ENCODE results near the gene MGRN1. TPM values are rescaled to one million over a fixed set of nuclear protein-coding genes. Genes with fewer than 3 reads are reported as not detected.

Gene MGRN1
- total RNA-seq, 6 donors from 2014 or later, result 49.0 to 148 (median 99.1) TPM

- peaks cover 0 to 73% (median 38%) of the 10 kb centered on the region in 4 donors for H3K36me3 ChIP-seq
- TF ChIP-seq POLR2A (IDR thresholded peaks at IDR 0.05) (no peak), EP300 (IDR thresholded peaks at IDR 0.05) (no peak), POLR2AphosphoS5 (IDR thresholded peaks at IDR 0.05) (no peak), CTCF (IDR thresholded peaks at IDR 0.05) (no peak)
- H3K27me3 ChIP-seq, result no peaks in the 10 kb centered on the region
- 95 to 98% methylated on average over 4 of the region's 4 CpGs for WGBS, 2 donors
- ATAC-seq (ENCODE audit: low FRiP score in 2 of 2), result no peak
- no peak overlapping the region for H3K27ac ChIP-seq
- no peak overlapping the region for H3K4me3 ChIP-seq
- no peak for DNase-seq
- H3K9me3 ChIP-seq, result no peaks in the 10 kb centered on the region
- H3K4me1 ChIP-seq, result no peaks in the 10 kb centered on the region
These were observed 84.9 kb downstream of the MGRN1 start for GRCh38 chr16:4709481-4709880.

- peaks cover 0 to 72% (median 31%) of the 10 kb centered on the region in 4 donors for H3K36me3 ChIP-seq
- no peak for TF ChIP-seq POLR2AphosphoS5 (IDR thresholded peaks at IDR 0.05)
- no peak for TF ChIP-seq EP300 (IDR thresholded peaks at IDR 0.05)
- no peak for TF ChIP-seq POLR2A (IDR thresholded peaks at IDR 0.05)
- TF ChIP-seq CTCF (IDR thresholded peaks at IDR 0.05), result no peak
- no peaks in the 10 kb centered on the region for H3K27me3 ChIP-seq
- no peak for DNase-seq
- no peak overlapping the region for H3K4me3 ChIP-seq
- no peak overlapping the region for H3K27ac ChIP-seq
- WGBS, 2 donors, result 86 to 90% methylated on average over 9 to 18 of the region's 18 CpGs
- no peaks in the 10 kb centered on the region for H3K9me3 ChIP-seq
- H3K4me1 ChIP-seq, result no peaks in the 10 kb centered on the region
- ATAC-seq (ENCODE audit: low FRiP score in 2 of 2), result no peak
These were observed 89.3 kb downstream of the MGRN1 start for GRCh38 chr16:4713663-4714501.

- Histone ChIP-seq H3K9me3 (no peaks in the 10 kb centered on the region), H3K36me3 (peaks cover 0 to 66% (median 29%) of the 10 kb centered on the region in 4 donors), H3K27me3 (no peaks in the 10 kb centered on the region), H3K27ac (no peak overlapping the region), H3K4me3 (no peak overlapping the region), H3K4me1 (no peaks in the 10 kb centered on the region)
- DNase-seq, result no peak
- WGBS, 2 donors, result 96% methylated on average over 2 of the region's 2 CpGs
- TF ChIP-seq EP300 (IDR thresholded peaks at IDR 0.05), result no peak
- TF ChIP-seq CTCF (IDR thresholded peaks at IDR 0.05), result no peak
- no peak for TF ChIP-seq POLR2A (IDR thresholded peaks at IDR 0.05)
- no peak for TF ChIP-seq POLR2AphosphoS5 (IDR thresholded peaks at IDR 0.05)
- no peak for ATAC-seq (ENCODE audit: low FRiP score in 2 of 2)
These were observed 90.4 kb downstream of the MGRN1 start for GRCh38 chr16:4714996-4715395.

GRCh38 chr16:4718466-4718865, 93.8 kb downstream of the MGRN1 start:
- 74 to 85% methylated on average over 4 to 5 of the region's 5 CpGs for WGBS, 2 donors
- H3K9me3 ChIP-seq, result no peaks in the 10 kb centered on the region
- H3K36me3 ChIP-seq, result peaks cover 0 to 63% (median 17%) of the 10 kb centered on the region in 4 donors
- DNase-seq, result no peak
- no peak overlapping the region for H3K4me3 ChIP-seq
- H3K4me1 ChIP-seq, result no peaks in the 10 kb centered on the region
- no peak overlapping the region for H3K27ac ChIP-seq
- no peaks in the 10 kb centered on the region for H3K27me3 ChIP-seq
- no peak for ATAC-seq (ENCODE audit: low FRiP score in 2 of 2)
- no peak for TF ChIP-seq POLR2AphosphoS5 (IDR thresholded peaks at IDR 0.05)
- TF ChIP-seq CTCF (IDR thresholded peaks at IDR 0.05), result no peak
- no peak for TF ChIP-seq POLR2A (IDR thresholded peaks at IDR 0.05)

Measured in upper lobe of left lung (tissue), 6 donors.